H9 (cell line): ENCODE data around the gene ZCCHC7. TPM values are rescaled to one million over a fixed set of nuclear protein-coding genes. Genes with fewer than 3 reads are reported as not detected.

Source experiments
- DNase-seq: peaks from one replicate; pipeline ENCODE4 v3.0.0-alpha.2; 2017
- H2AFZ ChIP-seq: one replicate; pipeline ENCODE4 v1.6.1; 2013; ENCODE audit warnings: mild to moderate bottlenecking, low read length, control low read depth, moderate library complexity
- H2AK5ac ChIP-seq: 2 replicates; pipeline ENCODE4 v1.6.1; 2013; ENCODE audit warnings: low read length, control low read depth, mixed read lengths; ENCODE audit not compliant: insufficient read length
- H2BK120ac ChIP-seq: one replicate; pipeline ENCODE4 v1.6.1; 2013; ENCODE audit warnings: low read depth, mild to moderate bottlenecking, low read length, control low read depth, inconsistent platforms; ENCODE audit not compliant: poor library complexity, severe bottlenecking
- H2BK12ac ChIP-seq: 2 replicates; pipeline ENCODE4 v1.6.1; 2013; ENCODE audit warnings: low read length, control low read depth, mixed read lengths, low read depth; ENCODE audit not compliant: insufficient read length
- H2BK15ac ChIP-seq: 2 replicates; pipeline ENCODE4 v1.6.1; 2013; ENCODE audit warnings: low read depth, low read length, control low read depth
- H2BK20ac ChIP-seq: one replicate; pipeline ENCODE4 v1.6.1; 2013; ENCODE audit warnings: low read depth, mild to moderate bottlenecking, low read length, control low read depth, inconsistent platforms; ENCODE audit not compliant: poor library complexity, severe bottlenecking
- H2BK5ac ChIP-seq: 2 replicates; pipeline ENCODE4 v1.6.1; 2013; ENCODE audit warnings: low read length, control low read depth, mixed read lengths; ENCODE audit not compliant: insufficient read length
- H3K14ac ChIP-seq: 2 replicates; pipeline ENCODE4 v1.6.1; 2013; ENCODE audit warnings: low read length, control low read depth; ENCODE audit not compliant: insufficient read depth
- H3K18ac ChIP-seq: 2 replicates; pipeline ENCODE4 v1.6.1; 2013; ENCODE audit warnings: low read depth, mild to moderate bottlenecking, mixed read lengths, low read length, control low read depth; ENCODE audit not compliant: insufficient read length
- H3K23ac ChIP-seq: 2 replicates; pipeline ENCODE4 v1.6.1; 2013; ENCODE audit warnings: low read length, control low read depth, mixed read lengths, low read depth; ENCODE audit not compliant: insufficient read length
- H3K23me2 ChIP-seq: 2 replicates; pipeline ENCODE4 v1.6.1; 2013; ENCODE audit warnings: low read depth, mild to moderate bottlenecking, mixed read lengths, low read length, control low read depth; ENCODE audit not compliant: insufficient read length, poor library complexity, severe bottlenecking
- H3K27ac ChIP-seq: 2 replicates; pipeline ENCODE4 v1.5.1; 2013; ENCODE audit warnings: low read length, control low read depth, mixed read lengths, low read depth; ENCODE audit not compliant: insufficient read length
- H3K27me3 ChIP-seq: 2 replicates; pipeline ENCODE4 v1.6.1; 2013; ENCODE audit warnings: low read length, control low read depth, inconsistent platforms; ENCODE audit not compliant: insufficient read depth
- H3K4ac ChIP-seq: 2 replicates; pipeline ENCODE4 v1.6.1; 2013; ENCODE audit warnings: low read depth, mild to moderate bottlenecking, control low read depth, inconsistent platforms, low read length, moderate library complexity
- H3K4me1 ChIP-seq: 2 replicates; pipeline ENCODE4 v1.6.1; 2013; ENCODE audit warnings: low read length, control low read depth, inconsistent platforms; ENCODE audit not compliant: insufficient read depth
- H3K4me2 ChIP-seq: 2 replicates; pipeline ENCODE4 v1.6.1; 2013; ENCODE audit warnings: low read length, control low read depth, mixed read lengths; ENCODE audit not compliant: insufficient read length, insufficient read depth
- H3K56ac ChIP-seq: 2 replicates; pipeline ENCODE4 v1.6.1; 2013; ENCODE audit warnings: low read depth, mild to moderate bottlenecking, mixed read lengths, low read length, control low read depth; ENCODE audit not compliant: insufficient read length
- H3K79me1 ChIP-seq: 2 replicates; pipeline ENCODE4 v1.6.1; 2013; ENCODE audit warnings: low read depth, mild to moderate bottlenecking, moderate library complexity, low read length, control low read depth, inconsistent platforms; ENCODE audit not compliant: insufficient read depth, poor library complexity, severe bottlenecking
- H3K79me2 ChIP-seq: 2 replicates; pipeline ENCODE4 v1.6.1; 2013; ENCODE audit warnings: low read length, control low read depth, inconsistent platforms; ENCODE audit not compliant: insufficient read depth
- H3K9ac ChIP-seq: 2 replicates; pipeline ENCODE4 v1.6.1; 2013; ENCODE audit warnings: low read length, control low read depth, mixed read lengths; ENCODE audit not compliant: insufficient read length; ENCODE audit errors: extremely low read depth
- H3K9me3 ChIP-seq: one replicate; pipeline ENCODE4 v1.6.1; 2013; ENCODE audit warnings: low read depth, low read length, inconsistent platforms; ENCODE audit not compliant: control insufficient read depth
- H3T11ph ChIP-seq: one replicate; pipeline ENCODE4 v1.6.1; 2013; ENCODE audit warnings: mild to moderate bottlenecking, low read length, control low read depth, inconsistent platforms
- H4K20me1 ChIP-seq: one replicate; pipeline ENCODE4 v1.6.1; 2013; ENCODE audit not compliant: control insufficient read depth, insufficient read length, insufficient read depth
- H4K5ac ChIP-seq: 2 replicates; pipeline ENCODE4 v1.6.1; 2013; ENCODE audit warnings: low read depth, mild to moderate bottlenecking, mixed read lengths, low read length, control low read depth; ENCODE audit not compliant: insufficient read length
- H4K8ac ChIP-seq: replicated peaks from 2 replicates; pipeline ENCODE4 v1.6.1; 2013; ENCODE audit warnings: low read length, control low read depth, mixed read lengths, low read depth; ENCODE audit not compliant: insufficient read length
- H4K91ac ChIP-seq: 2 replicates; pipeline ENCODE4 v1.6.1; 2013; ENCODE audit warnings: low read depth, mild to moderate bottlenecking, moderate library complexity, mixed read lengths, low read length, control low read depth; ENCODE audit not compliant: insufficient read length
- H3K27ac Mint-ChIP-seq, 3 experiments: 2 replicates in 2 of 3; 3 replicates in 1 of 3; pipeline ENCODE4 v1.8.0; 2020 to 2021; ENCODE audit warnings: mixed read lengths in 3 of 3, mild to moderate bottlenecking in 1 of 3, moderate library complexity in 1 of 3
- H3K27me3 Mint-ChIP-seq: 2 replicates; pipeline ENCODE4 v1.8.0; 2021; ENCODE audit warnings: low read depth, mild to moderate bottlenecking, moderate library complexity, mixed read lengths
- H3K36me3 Mint-ChIP-seq, 3 experiments: 2 replicates in 2 of 3; 3 replicates in 1 of 3; pipeline ENCODE4 v1.8.0; 2020 to 2021; ENCODE audit warnings: low read depth in 3 of 3, mixed read lengths in 3 of 3; ENCODE audit not compliant: insufficient read depth in 1 of 3
- H3K4me1 Mint-ChIP-seq, 2 experiments: 2 replicates each; pipeline ENCODE4 v1.8.0; 2020; ENCODE audit warnings: mixed read lengths in 2 of 2
- H3K4me3 Mint-ChIP-seq, 2 experiments: 2 replicates in 1 of 2; 3 replicates in 1 of 2; pipeline ENCODE4 v1.8.0; 2020 to 2021; ENCODE audit warnings: mild to moderate bottlenecking in 2 of 2, mixed read lengths in 2 of 2, moderate library complexity in 1 of 2
- H3K9me3 Mint-ChIP-seq, 2 experiments: 2 replicates in 1 of 2; 3 replicates in 1 of 2; pipeline ENCODE4 v1.8.0; 2020; ENCODE audit warnings: mild to moderate bottlenecking in 2 of 2, mixed read lengths in 2 of 2, moderate library complexity in 1 of 2
- WGBS: extraction: QIAGEN DNeasy Blood & Tissue Kit; methylation state at CpG from one replicate; pipeline ENCODE4 v1.1.7; 2013; ENCODE audit warnings: missing lambda C conversion rate, low lambda C conversion rate, mixed read lengths; ENCODE audit not compliant: insufficient read length; ENCODE audit errors: extremely low coverage; 5-methylcytosine and 5-hydroxymethylcytosine counted together
- total RNA-seq: library from RNA; stranded (reverse); gene quantifications from 2 replicates; pipeline ENCODE4 v1.2.1, GENCODE V29; 2021
- TF ChIP-seq, protein P1 (sequence below): fragments of 200-600 bp; sonication (generic); conservative IDR thresholded peaks from 3 replicates; pipeline ENCODE4 v1.8.0; 2021; ENCODE audit warnings: antibody characterized with exemption, mild to moderate bottlenecking

Gene ZCCHC7
- total RNA-seq, 1 experiment from 2014 or later = 20.3 TPM

GRCh38 chr9:37385286-37385685 is 264.9 kb downstream of the ZCCHC7 start:
- no peak overlapping the region for H2BK20ac ChIP-seq
- no peaks in the 10 kb centered on the region for H4K20me1 ChIP-seq
- H2BK12ac ChIP-seq = no peak overlapping the region
- no peaks in the 10 kb centered on the region for H3K79me2 ChIP-seq
- H3K14ac ChIP-seq = no peak overlapping the region
- no peaks in the 10 kb centered on the region for H3K4me1 ChIP-seq
- no peak overlapping the region for H4K8ac ChIP-seq
- H2AFZ ChIP-seq = no peak overlapping the region
- H3K56ac ChIP-seq = no peak overlapping the region
- no peaks in the 10 kb centered on the region for H3K27me3 ChIP-seq
- H2BK5ac ChIP-seq = no peak overlapping the region
- DNase-seq = no peak
- no peak overlapping the region for H3K4me2 ChIP-seq
- H3K27ac ChIP-seq = no peak overlapping the region
- H3K23me2 ChIP-seq = no peaks in the 10 kb centered on the region
- no peak overlapping the region for H4K5ac ChIP-seq
- no peak overlapping the region for H3K4me3 Mint-ChIP-seq
- no peak overlapping the region for H2BK15ac ChIP-seq
- no peak overlapping the region for H2AK5ac ChIP-seq
- no peak overlapping the region for H3T11ph ChIP-seq
- H3K9me3 Mint-ChIP-seq = no peaks in the 10 kb centered on the region
- TF ChIP-seq, protein P1, sequence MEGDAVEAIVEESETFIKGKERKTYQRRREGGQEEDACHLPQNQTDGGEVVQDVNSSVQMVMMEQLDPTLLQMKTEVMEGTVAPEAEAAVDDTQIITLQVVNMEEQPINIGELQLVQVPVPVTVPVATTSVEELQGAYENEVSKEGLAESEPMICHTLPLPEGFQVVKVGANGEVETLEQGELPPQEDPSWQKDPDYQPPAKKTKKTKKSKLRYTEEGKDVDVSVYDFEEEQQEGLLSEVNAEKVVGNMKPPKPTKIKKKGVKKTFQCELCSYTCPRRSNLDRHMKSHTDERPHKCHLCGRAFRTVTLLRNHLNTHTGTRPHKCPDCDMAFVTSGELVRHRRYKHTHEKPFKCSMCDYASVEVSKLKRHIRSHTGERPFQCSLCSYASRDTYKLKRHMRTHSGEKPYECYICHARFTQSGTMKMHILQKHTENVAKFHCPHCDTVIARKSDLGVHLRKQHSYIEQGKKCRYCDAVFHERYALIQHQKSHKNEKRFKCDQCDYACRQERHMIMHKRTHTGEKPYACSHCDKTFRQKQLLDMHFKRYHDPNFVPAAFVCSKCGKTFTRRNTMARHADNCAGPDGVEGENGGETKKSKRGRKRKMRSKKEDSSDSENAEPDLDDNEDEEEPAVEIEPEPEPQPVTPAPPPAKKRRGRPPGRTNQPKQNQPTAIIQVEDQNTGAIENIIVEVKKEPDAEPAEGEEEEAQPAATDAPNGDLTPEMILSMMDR = no peak
- no peaks in the 10 kb centered on the region for H3K9me3 ChIP-seq
- H4K91ac ChIP-seq = no peak overlapping the region
- 0 out of 7 replicates have a peak, but pooled peaks cover 0 to 3% (median 0%) of the 10 kb centered on the region in 3 experiments for H3K36me3 Mint-ChIP-seq
- H3K4ac ChIP-seq = no peak overlapping the region
- no peak overlapping the region for H3K18ac ChIP-seq
- no peaks in the 10 kb centered on the region for H3K27me3 Mint-ChIP-seq
- H3K23ac ChIP-seq = no peak overlapping the region
- peaks cover 3% of the 10 kb centered on the region in 2 experiments; a peak in 1 of 4 replicates for H3K4me1 Mint-ChIP-seq
- no peak overlapping the region for H2BK120ac ChIP-seq
- no peaks in the 10 kb centered on the region for H3K79me1 ChIP-seq
- H3K27ac Mint-ChIP-seq = no peak overlapping the region
- no peak overlapping the region for H3K9ac ChIP-seq
- WGBS = no CpG with 5 or more reads among the region's 6 CpGs
